Smooth muscle cell of bladder (primary cell): ENCODE results near the gene TMEM52. TPM values are rescaled to one million over a fixed set of nuclear protein-coding genes. Genes with fewer than 3 reads are reported as not detected.

ENCODE experiments used
- total RNA-seq: library from RNA; depleted of rRNA; stranded (reverse); fragments of >200 nt; gene quantifications from 2 replicates; pipeline ENCODE4 v1.2.3, GENCODE V29; 2014

Gene TMEM52
- total RNA-seq = not detected in 2 replicates

DNA sequence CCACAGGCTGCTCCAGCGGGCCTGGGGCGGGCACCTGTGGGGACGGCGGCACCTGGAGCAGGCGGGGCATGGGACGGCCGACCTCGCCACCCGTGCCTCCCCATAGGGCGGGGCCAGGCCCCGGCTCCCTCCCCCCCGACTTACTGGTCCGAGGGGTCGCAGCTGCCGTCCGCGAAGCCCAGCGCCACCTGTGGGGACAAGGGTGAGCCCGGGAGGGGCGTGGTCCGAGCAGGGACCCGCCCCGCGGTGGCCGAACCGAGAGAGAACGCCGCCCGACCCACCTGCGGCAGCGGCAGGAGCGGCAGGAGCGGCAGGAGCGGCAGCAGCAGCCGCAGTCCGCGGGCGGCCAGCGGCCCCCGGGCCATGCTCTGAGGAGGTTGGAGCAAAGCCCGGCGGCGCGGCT lies at the start of gene TMEM52:
TMEM52 (minus strand) TSS at position 379 of the 403 bp plus-strand sequence; CDS start at position 365, 14 bp downstream.

DNA sequence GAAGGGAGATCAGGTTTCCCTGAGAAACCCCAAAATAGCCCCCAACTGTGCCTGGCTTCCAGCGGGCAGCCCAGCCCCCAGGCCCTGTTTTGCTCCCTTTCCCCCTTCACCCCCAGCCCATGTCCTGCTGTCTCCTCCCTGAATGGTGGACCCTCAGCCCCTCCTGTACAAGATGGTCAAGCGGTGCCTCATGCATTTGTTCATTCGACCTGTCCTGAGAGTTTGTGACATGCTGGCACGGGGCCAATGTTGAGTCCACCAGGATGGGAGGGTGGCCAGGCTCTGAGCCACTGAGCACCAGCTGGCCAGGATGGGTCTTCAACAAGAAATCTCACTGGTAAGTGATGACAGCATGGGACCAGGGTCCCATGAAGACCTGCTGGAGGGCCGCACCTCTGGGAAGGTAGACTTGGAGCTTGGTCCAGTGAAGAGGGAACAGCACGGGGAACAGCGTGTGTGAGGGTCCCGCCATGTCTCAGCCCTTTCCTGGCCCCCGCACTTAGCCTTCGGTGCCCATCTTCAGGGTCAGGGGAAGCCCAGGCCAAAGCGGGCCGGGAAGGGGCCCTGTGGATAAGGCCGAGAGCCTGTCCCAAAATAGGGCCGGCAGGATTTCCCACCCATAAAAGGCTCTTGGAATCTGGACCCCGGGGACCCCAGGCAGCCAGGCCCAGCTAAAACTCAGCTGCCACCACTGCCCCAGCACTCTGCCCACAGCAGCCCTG lies 3.9 kb downstream of the TMEM52 start, which contains the start of gene CALML6:
CALML6 (plus strand) TSS at position 290 of the 722 bp plus-strand sequence; CDS start at position 311, 21 bp downstream.

DNA sequence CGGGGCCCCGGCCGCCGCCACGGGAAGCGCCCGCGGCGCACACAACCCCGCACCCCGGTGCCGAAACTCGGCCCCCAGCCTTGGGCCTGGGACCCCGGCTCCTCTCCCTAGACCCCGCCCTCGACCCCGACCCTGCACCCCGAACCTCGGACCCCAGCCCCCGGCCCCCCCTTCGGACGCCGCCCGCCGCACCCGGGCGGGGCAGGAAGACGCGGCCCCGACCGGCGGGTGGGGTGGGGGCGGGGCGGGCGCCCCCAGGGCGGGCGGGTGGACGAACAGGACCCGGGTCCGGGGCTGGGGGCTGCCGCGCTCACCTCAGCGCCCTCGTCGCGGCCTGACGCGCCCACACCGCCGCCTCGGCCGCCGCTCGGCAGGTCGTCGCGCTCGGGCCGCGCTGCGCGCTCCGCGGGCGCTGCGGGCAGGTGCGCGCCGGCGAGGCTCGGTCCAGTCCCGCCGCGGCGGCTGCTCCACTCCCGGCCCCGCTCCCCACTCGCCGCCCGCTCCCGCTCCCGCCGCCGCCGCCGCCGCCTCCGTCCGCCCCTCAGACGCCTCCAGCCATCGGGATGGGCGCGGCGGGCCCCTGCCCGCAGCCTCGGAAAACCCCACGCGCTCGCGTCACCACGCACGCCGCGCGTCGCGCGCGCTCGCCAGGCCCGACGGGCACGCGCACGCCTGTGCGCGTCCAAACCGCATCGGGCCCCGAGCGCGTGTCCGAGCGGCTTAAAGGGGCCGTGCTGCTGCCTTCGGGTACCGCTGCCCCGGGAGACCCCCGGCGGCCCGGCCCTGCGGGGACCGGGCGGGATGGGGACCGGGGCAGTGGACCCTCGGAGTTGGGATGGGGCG lies 28.4 kb downstream of the TMEM52 start, which contains the start of gene GNB1:
GNB1 (minus strand) TSS at position 582 of the 843 bp plus-strand sequence. CDS start 65,634 bp downstream, outside the sequence.

Other genes starting within 250 kb of the TMEM52 start
- gene SLC35E2B, start 226.5 kb downstream of the TMEM52 start, total RNA-seq = 19.2 and 26.9 TPM in 2 replicates
- 10.1 and 12.1 TPM in 2 replicates for gene CDK11A, start 194.9 kb downstream of the TMEM52 start, total RNA-seq
- 28.7 and 37.6 TPM in 2 replicates for gene NADK, start 140.8 kb downstream of the TMEM52 start, total RNA-seq
- gene GNB1, start 28.2 kb downstream of the TMEM52 start, total RNA-seq = 61.3 and 67.9 TPM in 2 replicates
- 0.28 TPM in 2 replicates for gene CALML6, start 4.0 kb downstream of the TMEM52 start, total RNA-seq
- not detected in 2 replicates for gene CFAP74, start 84.5 kb upstream of the TMEM52 start, total RNA-seq
- not detected in 2 replicates for gene GABRD, start 100.1 kb upstream of the TMEM52 start, total RNA-seq
- gene PRKCZ, start 131.1 kb upstream of the TMEM52 start, total RNA-seq = 6.4 and 7.5 TPM in 2 replicates